ENCODE measurements around the gene NTRK2.

Gene NTRK2

GRCh38 chr9:84959339-84959738, 289.8 kb downstream of the NTRK2 start:
- H2AFZ ChIP-seq: no peak overlapping the region
- H3K9me3 ChIP-seq (ENCODE audit: control insufficient read depth, low read length): no peaks in the 10 kb centered on the region
- H3K36me3 ChIP-seq (ENCODE audit: control insufficient read depth, insufficient read depth, low read length): no peaks in the 10 kb centered on the region
- no peaks in the 10 kb centered on the region for H3K79me2 ChIP-seq
- H3K27me3 ChIP-seq (ENCODE audit: control insufficient read depth, insufficient read depth, low read length): no peaks in the 10 kb centered on the region
- H3K4me3 ChIP-seq (ENCODE audit: low read depth, low read length): no peak overlapping the region
- H3K4me1 ChIP-seq: no peaks in the 10 kb centered on the region
- no peak overlapping the region for H3K4me2 ChIP-seq (ENCODE audit: low read length)
- no peak overlapping the region for H3K27ac ChIP-seq
- TF ChIP-seq CTCF (IDR thresholded peaks at IDR 0.05): no peak
- H3K9ac ChIP-seq: no peak overlapping the region

- TF ChIP-seq CTCF (IDR thresholded peaks at IDR 0.05): no peak
- H3K9ac ChIP-seq: no peak overlapping the region
Measured at GRCh38 chr9:84966876-84967830, 297.6 kb downstream of the NTRK2 start.

GRCh38 chr9:84969084-84969483, 299.6 kb downstream of the NTRK2 start:
- H3K27me3 ChIP-seq (ENCODE audit: control insufficient read depth, insufficient read depth, low read length): no peaks in the 10 kb centered on the region
- H3K4me3 ChIP-seq (ENCODE audit: low read depth, low read length): no peak overlapping the region
- TF ChIP-seq CTCF (IDR thresholded peaks at IDR 0.05): no peak
- H3K4me1 ChIP-seq: no peaks in the 10 kb centered on the region
- H3K79me2 ChIP-seq: no peaks in the 10 kb centered on the region
- H3K36me3 ChIP-seq (ENCODE audit: control insufficient read depth, insufficient read depth, low read length): no peaks in the 10 kb centered on the region
- no peak overlapping the region for H2AFZ ChIP-seq
- H3K9ac ChIP-seq: no peak overlapping the region
- H3K4me2 ChIP-seq (ENCODE audit: low read length): no peak overlapping the region
- H3K27ac ChIP-seq: no peak overlapping the region
- H3K9me3 ChIP-seq (ENCODE audit: control insufficient read depth, low read length): no peaks in the 10 kb centered on the region

More at GRCh38 chr9:84966876-84967830, 297.6 kb downstream of the NTRK2 start:
- no peaks in the 10 kb centered on the region for H3K27me3 ChIP-seq (ENCODE audit: control insufficient read depth, insufficient read depth, low read length)
- no peak overlapping the region for H3K4me3 ChIP-seq (ENCODE audit: low read depth, low read length)
- no peak overlapping the region for H3K4me2 ChIP-seq (ENCODE audit: low read length)
- H3K36me3 ChIP-seq (ENCODE audit: control insufficient read depth, insufficient read depth, low read length): no peaks in the 10 kb centered on the region
- no peak overlapping the region for H2AFZ ChIP-seq
- H3K9me3 ChIP-seq (ENCODE audit: control insufficient read depth, low read length): no peaks in the 10 kb centered on the region
- H3K27ac ChIP-seq: no peak overlapping the region
- H3K79me2 ChIP-seq: no peaks in the 10 kb centered on the region
- H3K4me1 ChIP-seq: no peaks in the 10 kb centered on the region

- H3K4me2 ChIP-seq (ENCODE audit: low read length): no peak overlapping the region
- no peak for TF ChIP-seq CTCF (IDR thresholded peaks at IDR 0.05)
- H3K36me3 ChIP-seq (ENCODE audit: control insufficient read depth, insufficient read depth, low read length): no peaks in the 10 kb centered on the region
- no peak overlapping the region for H3K27ac ChIP-seq
- H3K9ac ChIP-seq: no peak overlapping the region
- no peaks in the 10 kb centered on the region for H3K79me2 ChIP-seq
- H3K27me3 ChIP-seq (ENCODE audit: control insufficient read depth, insufficient read depth, low read length): no peaks in the 10 kb centered on the region
- H3K4me3 ChIP-seq (ENCODE audit: low read depth, low read length): no peak overlapping the region
- no peaks in the 10 kb centered on the region for H3K9me3 ChIP-seq (ENCODE audit: control insufficient read depth, low read length)
- H3K4me1 ChIP-seq: no peaks in the 10 kb centered on the region
- no peak overlapping the region for H2AFZ ChIP-seq
Measured at GRCh38 chr9:84969736-84970135, 300.2 kb downstream of the NTRK2 start.
